H1 (cell line): Measurements from ENCODE around the gene AKR1D1. TPM values are rescaled to one million over a fixed set of nuclear protein-coding genes. Genes with fewer than 3 reads are reported as not detected.

ENCODE experiments used
- CTCF ChIA-PET: fragments of 300-600 bp; sonication (Branson Sonifier 250); formaldehyde crosslinking; loops from one replicate; lab custom pipeline; 2021; ENCODE audit not compliant: partially characterized antibody; lab: Charles Lee
- POLR2A ChIA-PET: fragments of 300-600 bp; sonication (Branson Sonifier 250); formaldehyde crosslinking; loops from one replicate; lab custom pipeline; 2021; ENCODE audit warnings: inconsistent platforms; ENCODE audit not compliant: partially characterized antibody; lab: Charles Lee
- DNase-seq, 2 experiments: peaks; one replicate each; pipeline versions ENCODE4 v3.0.0 to v3.0.0-alpha.2; 2010 to 2022; ENCODE audit warnings: low spot score in 2 of 2, low read depth in 1 of 2, mixed read lengths in 1 of 2
- FAIRE-seq: peaks from 2 replicates; lab custom pipeline; 2011; peaks lifted over from hg19 to GRCh38; lab: Jason Lieb, UNC
- H2AFZ ChIP-seq: 2 replicates; pipeline ENCODE4 v1.8.1; 2012; ENCODE audit warnings: low read length, inconsistent platforms
- H2AK5ac ChIP-seq: 2 replicates; pipeline ENCODE4 v1.6.1; 2013; ENCODE audit warnings: low read depth, low read length
- H2BK120ac ChIP-seq: replicated peaks from 2 replicates; pipeline ENCODE3; 2013; ENCODE audit warnings: low read depth, low read length, inconsistent platforms
- H2BK12ac ChIP-seq: 2 replicates; pipeline ENCODE4 v1.6.1; 2013; ENCODE audit warnings: low read depth, low read length
- H2BK15ac ChIP-seq: 2 replicates; pipeline ENCODE4 v1.6.1; 2013; ENCODE audit warnings: low read length
- H2BK20ac ChIP-seq: 2 replicates; pipeline ENCODE4 v1.6.1; 2013; ENCODE audit warnings: low read length
- H2BK5ac ChIP-seq: 2 replicates; pipeline ENCODE4 v1.6.1; 2013; ENCODE audit warnings: low read depth, low read length
- H3K14ac ChIP-seq: 2 replicates; pipeline ENCODE4 v1.6.1; 2013; ENCODE audit warnings: inconsistent platforms; ENCODE audit not compliant: insufficient read length
- H3K18ac ChIP-seq: 2 replicates; pipeline ENCODE4 v1.6.1; 2013; ENCODE audit warnings: low read length; ENCODE audit errors: extremely low read depth
- H3K23ac ChIP-seq: 2 replicates; pipeline ENCODE4 v1.6.1; 2013; ENCODE audit warnings: inconsistent platforms; ENCODE audit not compliant: insufficient read length
- H3K23me2 ChIP-seq: 2 replicates; pipeline ENCODE4 v1.6.1; 2013; ENCODE audit warnings: low read depth, low read length
- H3K27ac ChIP-seq: 2 replicates; pipeline ENCODE4 v1.6.1; 2011; ENCODE audit warnings: low read depth, low read length, inconsistent platforms
- H3K27me3 ChIP-seq, 4 experiments: replicated peaks in 1 of 4; 1 replicate in 1 of 4; 2 replicates in 3 of 4; pipeline versions ENCODE4 v1.6.1 to v1.8.1; 2011 to 2013; ENCODE audit warnings: low read length in 3 of 4, mild to moderate bottlenecking in 3 of 4, inconsistent platforms in 2 of 4, mixed read lengths in 2 of 4, moderate library complexity in 1 of 4; ENCODE audit not compliant: control insufficient read depth in 3 of 4, insufficient read depth in 3 of 4; ENCODE audit errors: extremely low read depth in 1 of 4
- H3K36me3 ChIP-seq, 4 experiments: 2 replicates each; pipeline versions ENCODE4 v1.6.1 to v1.8.1; 2011 to 2013; ENCODE audit warnings: mild to moderate bottlenecking in 4 of 4, low read length in 3 of 4, moderate library complexity in 2 of 4, control low read depth in 1 of 4, inconsistent platforms in 1 of 4; ENCODE audit not compliant: insufficient read depth in 4 of 4, control insufficient read depth in 2 of 4
- H3K4ac ChIP-seq: replicated peaks from 2 replicates; pipeline ENCODE3; 2013; ENCODE audit warnings: low read length, low read depth, mixed read lengths, inconsistent platforms; ENCODE audit not compliant: insufficient read length
- H3K4me1 ChIP-seq, 4 experiments: replicated peaks in 1 of 4; 1 replicate in 1 of 4; 2 replicates in 3 of 4; pipeline versions ENCODE4 v1.6.1 to v1.8.1; 2011 to 2013; ENCODE audit warnings: low read length in 3 of 4, inconsistent platforms in 2 of 4, mixed read lengths in 1 of 4; ENCODE audit not compliant: insufficient read depth in 4 of 4, control insufficient read depth in 3 of 4
- H3K4me2 ChIP-seq, 2 experiments: 2 replicates each; pipeline versions ENCODE4 v1.6.1 to v1.8.1; 2011 to 2013; ENCODE audit warnings: low read depth in 2 of 2, low read length in 2 of 2, control low read depth in 1 of 2, inconsistent platforms in 1 of 2, mild to moderate bottlenecking in 1 of 2; ENCODE audit not compliant: insufficient read depth in 1 of 2
- H3K4me3 ChIP-seq, 4 experiments: fragments of 200-600, 300-600 bp in 1 of 4; sonication (generic), shearing (Covaris generic), sonication (Bioruptor Twin) in 1 of 4; 2 replicates each; pipeline versions ENCODE4 v1.5.1 to v1.8.1; 2011 to 2016; ENCODE audit warnings: low read length in 4 of 4, low read depth in 3 of 4, control low read depth in 2 of 4, inconsistent platforms in 2 of 4, mild to moderate bottlenecking in 2 of 4, mixed read lengths in 1 of 4, moderate library complexity in 1 of 4; ENCODE audit not compliant: insufficient read depth in 2 of 4; ENCODE audit errors: extremely low read depth in 1 of 4
- H3K56ac ChIP-seq: replicated peaks from 2 replicates; pipeline ENCODE3; 2013; ENCODE audit warnings: low read depth, mild to moderate bottlenecking, mixed read lengths, low read length, inconsistent platforms; ENCODE audit not compliant: insufficient read length
- H3K79me1 ChIP-seq: 2 replicates; pipeline ENCODE4 v1.6.1; 2013; ENCODE audit warnings: low read depth, low read length, control low read depth
- H3K79me2 ChIP-seq, 2 experiments: 2 replicates each; pipeline versions ENCODE4 v1.6.1 to v1.8.1; 2012 to 2013; ENCODE audit warnings: low read length in 2 of 2, mild to moderate bottlenecking in 2 of 2, inconsistent platforms in 1 of 2; ENCODE audit not compliant: insufficient read depth in 2 of 2, control insufficient read depth in 1 of 2
- H3K9ac ChIP-seq, 4 experiments: replicated peaks in 1 of 4; 1 replicate in 1 of 4; 2 replicates in 3 of 4; pipeline versions ENCODE4 v1.6.1 to v1.8.1; 2011 to 2013; ENCODE audit warnings: low read depth in 3 of 4, low read length in 3 of 4, control low read depth in 2 of 4, mild to moderate bottlenecking in 2 of 4, moderate library complexity in 2 of 4, inconsistent platforms in 1 of 4; ENCODE audit errors: extremely low read depth in 1 of 4
- H3K9me3 ChIP-seq, 2 experiments: 2 replicates each; pipeline versions ENCODE4 v1.6.1 to v1.8.1; 2012 to 2013; ENCODE audit warnings: mild to moderate bottlenecking in 2 of 2, moderate library complexity in 2 of 2, control low read depth in 1 of 2, inconsistent platforms in 1 of 2, low read depth in 1 of 2, low read length in 1 of 2, mixed read lengths in 1 of 2; ENCODE audit not compliant: insufficient read depth in 2 of 2
- H4K20me1 ChIP-seq, 2 experiments: replicated peaks in 1 of 2; 2 replicates each; pipeline versions ENCODE3 to v1.8.1; 2011 to 2013; ENCODE audit warnings: inconsistent platforms in 2 of 2, low read length in 2 of 2, mild to moderate bottlenecking in 1 of 2; ENCODE audit not compliant: insufficient read depth in 2 of 2, control insufficient read depth in 1 of 2
- H4K5ac ChIP-seq: 2 replicates; pipeline ENCODE4 v1.6.1; 2013; ENCODE audit warnings: low read length, low read depth, mixed read lengths, inconsistent platforms; ENCODE audit not compliant: insufficient read length
- H4K8ac ChIP-seq: 2 replicates; pipeline ENCODE4 v1.8.0; 2013; ENCODE audit warnings: mild to moderate bottlenecking, moderate library complexity, low read length, inconsistent platforms; ENCODE audit not compliant: insufficient read depth; ENCODE audit errors: extremely low read depth
- H4K91ac ChIP-seq: replicated peaks from 2 replicates; pipeline ENCODE3; 2013; ENCODE audit warnings: low read length, mixed read lengths, inconsistent platforms; ENCODE audit not compliant: insufficient read length
- KDM4A ChIP-seq: IDR thresholded peaks from one replicate; pipeline ENCODE4 v1.7.1; 2012; ENCODE audit warnings: low read depth, mild to moderate bottlenecking, moderate library complexity, low read length, inconsistent platforms; ENCODE audit not compliant: severe bottlenecking
- KDM5A ChIP-seq: fragments of 200-600 bp; IDR thresholded peaks from 2 replicates; pipeline ENCODE4 v1.7.1; 2012; ENCODE audit warnings: mild to moderate bottlenecking, low read length, inconsistent platforms, mixed read lengths
- RNF2 ChIP-seq: fragments of 200-900, 300-1000 bp; sonication (generic); IDR thresholded peaks from 2 replicates; pipeline ENCODE4 v1.7.1; 2016; ENCODE audit warnings: borderline replicate concordance, low read depth, mild to moderate bottlenecking, antibody characterized with exemption, low read length; ENCODE audit not compliant: poor library complexity, severe bottlenecking; ENCODE audit errors: missing control alignments
- SIN3A ChIP-seq, 2 experiments: IDR thresholded peaks in 1 of 2; conservative IDR thresholded peaks in 1 of 2; 2 replicates each; pipeline ENCODE4 v1.6.1; 2011 to 2012; ENCODE audit warnings: low read length in 2 of 2, improper control_type of control experiment in 1 of 2, low read depth in 1 of 2, mild to moderate bottlenecking in 1 of 2
- SIX5 ChIP-seq: IDR thresholded peaks from 2 replicates; pipeline ENCODE4 v1.6.1; 2011; ENCODE audit warnings: mild to moderate bottlenecking, low read depth, low read length
- WGBS, 2 experiments: shearing (Covaris generic) in 1 of 2; methylation state at CpG; one replicate each; pipeline versions ENCODE4 v1.1.6 to v1.1.7; 2013 to 2015; ENCODE audit warnings: low lambda C conversion rate in 2 of 2, mixed read lengths in 2 of 2, inconsistent platforms in 1 of 2, low coverage in 1 of 2, missing lambda C conversion rate in 1 of 2; ENCODE audit not compliant: insufficient replicate concordance in 2 of 2, insufficient coverage in 1 of 2, insufficient read length in 1 of 2; ENCODE audit errors: extremely low coverage in 1 of 2, missing lambda C conversion rate in 1 of 2; 5-methylcytosine and 5-hydroxymethylcytosine counted together
- polyA plus RNA-seq, 7 experiments: library from polyadenylated mRNA; depleted of rRNA in 3 of 7; stranded (reverse) in 5 of 7; unstranded in 2 of 7; fragments of >200 nt in 5 of 7; fragments of 200-250 nt in 2 of 7; gene quantifications; 1 replicate in 5 of 7; 2 replicates in 1 of 7; 4 replicates in 1 of 7; pipeline versions ENCODE4 v1.2.1 to v1.2.3, GENCODE V29; 2011 to 2013; ENCODE audit warnings: missing spikeins in 2 of 7, mixed read lengths in 2 of 7
- total RNA-seq: library from RNA; stranded (reverse); fragmentation: NEBNext Ultra II Directional; extraction: Animal tissue kit (Norgen Biotek cat#: 25700); gene quantifications from 2 replicates; pipeline ENCODE4 v1.2.1, GENCODE V29; 2021
- TF ChIP-seq, protein P1 (sequence below): IDR thresholded peaks from 2 replicates; pipeline ENCODE4 v1.6.1; 2012; ENCODE audit warnings: inconsistent platforms

AKR1D1 gene
- total and polyA plus RNA-seq, 2 of the 8 experiments (the other 6 are each of a cell fraction or from before 2014, with no cell fraction given): not detected

DNA sequence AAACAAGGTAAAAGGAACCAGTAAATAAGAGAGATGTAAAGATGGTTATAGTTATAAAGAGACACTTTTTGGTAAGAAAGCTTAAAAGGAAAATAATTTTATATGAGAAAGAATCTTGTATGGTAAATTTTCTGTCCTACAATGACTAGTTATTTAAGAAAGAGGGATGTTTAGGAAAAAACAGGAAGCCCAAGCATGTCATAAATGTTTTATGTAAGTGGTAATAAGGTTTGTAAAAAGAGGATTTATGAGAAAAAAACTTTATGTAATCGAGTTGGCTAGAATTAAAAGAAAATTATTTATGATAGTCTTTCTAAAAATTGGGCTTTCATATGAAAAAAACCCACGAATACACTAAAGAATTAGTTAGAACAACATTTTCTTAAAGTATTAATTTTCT lies 40.1 kb upstream of the AKR1D1 start:
- H4K91ac ChIP-seq: no peak overlapping the region
- no peak overlapping the region for H2BK12ac ChIP-seq
- no peaks in the 10 kb centered on the region for H3K27me3 ChIP-seq
- ChIA-PET CTCF (no interaction called here), POLR2A (no interaction called here)
- no peak overlapping the region for H3K4ac ChIP-seq
- no peaks in the 10 kb centered on the region; a peak in 1 of 8 replicates for H3K36me3 ChIP-seq
- H3K18ac ChIP-seq: no peak overlapping the region
- H3K9ac ChIP-seq: no peak overlapping the region
- no peak overlapping the region for H4K5ac ChIP-seq
- FAIRE-seq: no peak
- no peak overlapping the region for H2AFZ ChIP-seq
- no peaks in the 10 kb centered on the region for H3K23me2 ChIP-seq
- H3K4me1 ChIP-seq: peaks cover 0 to 2% (median 0%) of the 10 kb centered on the region in 4 experiments; a peak in 2 of 7 replicates
- no peak overlapping the region for H3K4me3 ChIP-seq
- TF ChIP-seq SIN3A (conservative IDR thresholded peaks at IDR 0.05 in 1 of 2, IDR thresholded peaks at IDR 0.05 in 1 of 2; ENCODE audit: low read depth in 1 of 2, low read length in 2 of 2) (no peak), KDM5A (no peak), SIX5 (no peak), RNF2 (no peak), KDM4A (no peak)
- TF ChIP-seq, protein P1, sequence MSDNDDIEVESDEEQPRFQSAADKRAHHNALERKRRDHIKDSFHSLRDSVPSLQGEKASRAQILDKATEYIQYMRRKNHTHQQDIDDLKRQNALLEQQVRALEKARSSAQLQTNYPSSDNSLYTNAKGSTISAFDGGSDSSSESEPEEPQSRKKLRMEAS: no peak
- peaks cover 15 to 22% of the 10 kb centered on the region in 2 experiments for H3K9me3 ChIP-seq
- H3K56ac ChIP-seq: no peak overlapping the region
- no peak overlapping the region for H2BK15ac ChIP-seq
- H4K20me1 ChIP-seq: no peaks in the 10 kb centered on the region
- no peaks in the 10 kb centered on the region for H3K79me2 ChIP-seq
- no peak overlapping the region for H3K27ac ChIP-seq
- no peak overlapping the region for H3K4me2 ChIP-seq
- no peak overlapping the region for H3K14ac ChIP-seq
- 64 to 100% methylated on average over 1 to 2 of the region's 2 CpGs for WGBS, 2 experiments
- DNase-seq: no peak
- no peak overlapping the region for H2BK20ac ChIP-seq
- H2BK120ac ChIP-seq: no peak overlapping the region
- H3K23ac ChIP-seq: no peak overlapping the region
- no peak overlapping the region for H4K8ac ChIP-seq
- H3K79me1 ChIP-seq: no peaks in the 10 kb centered on the region
- H2AK5ac ChIP-seq: no peak overlapping the region
- no peak overlapping the region for H2BK5ac ChIP-seq
